Activated CD4-positive, CD25-positive, alpha-beta regulatory T cell treated with anti-CD3 and anti-CD28 coated beads, Interleukin-2, amount 50 U/mL, for 24 hours (primary cell): ENCODE data around the gene ERP44.
"Not testable (repeated sequence)": the region's sequence is repeated elsewhere in the genome, so short reads cannot be mapped to it uniquely, and the experiment has no call there.

Source experiments
- ATAC-seq, 2 donors: fragments of 150-1000 bp; cut with Tn5 transposase; one replicate each; pipeline ENCODE4 v1.10.0; 2021; ENCODE audit warnings: mild to moderate bottlenecking in 1 of 2, moderate library complexity in 1 of 2

The ERP44 gene

GRCh38 chr9:100098887-100099721 lies at the start of gene ERP44, which contains the start of gene INVS:
Gene ERP44, minus strand, starts transcription at chr9:100099000. Its CDS starts 160 bp downstream, at chr9:100098840.
Gene INVS, plus strand, starts transcription at chr9:100099243. Its CDS starts 5,279 bp downstream, at chr9:100104522.
- peak; percentile 99 to 100 for ATAC-seq

- ATAC-seq = not testable (repeated sequence)
These were observed 47.2 kb upstream of the ERP44 start for GRCh38 chr9:100145976-100146375.

GRCh38 chr9:100145167-100145934 lies 46.6 kb upstream of the ERP44 start:
- ATAC-seq = not testable (repeated sequence)

GRCh38 chr9:100141862-100142261 lies 43.1 kb upstream of the ERP44 start:
- not testable (repeated sequence) for ATAC-seq

- not testable (repeated sequence) for ATAC-seq
These were observed 41.5 kb upstream of the ERP44 start for GRCh38 chr9:100140303-100140702.

- ATAC-seq = not testable (repeated sequence)
These were observed 38.0 kb upstream of the ERP44 start for GRCh38 chr9:100136799-100137198.

GRCh38 chr9:100134731-100135130 lies 35.9 kb upstream of the ERP44 start:
- peak; percentile 44 to 51 for ATAC-seq

- no peak for ATAC-seq
These were observed 33.2 kb upstream of the ERP44 start for GRCh38 chr9:100131875-100132430.

- ATAC-seq = no peak
These were observed 32.4 kb upstream of the ERP44 start for GRCh38 chr9:100131216-100131615.

- ATAC-seq = no peak
These were observed 31.0 kb upstream of the ERP44 start for GRCh38 chr9:100129772-100130171.

- ATAC-seq = no peak
These were observed 27.6 kb upstream of the ERP44 start for GRCh38 chr9:100126423-100126822.

GRCh38 chr9:100125910-100126309 lies 27.1 kb upstream of the ERP44 start:
- no peak for ATAC-seq

- no peak for ATAC-seq
These were observed 26.4 kb upstream of the ERP44 start for GRCh38 chr9:100125236-100125635.

GRCh38 chr9:100120286-100120685 lies 21.5 kb upstream of the ERP44 start:
- ATAC-seq = peak; percentile 32 to 73

- ATAC-seq = no peak
These were observed 18.5 kb upstream of the ERP44 start for GRCh38 chr9:100117316-100117715.

- ATAC-seq = no peak
These were observed 14.0 kb upstream of the ERP44 start for GRCh38 chr9:100112677-100113336.

- no peak for ATAC-seq
These were observed 12.4 kb upstream of the ERP44 start for GRCh38 chr9:100111235-100111634.

- ATAC-seq = no peak
These were observed 9.8 kb upstream of the ERP44 start for GRCh38 chr9:100108559-100108958.

GRCh38 chr9:100106616-100107015 lies 7.8 kb upstream of the ERP44 start:
- no peak for ATAC-seq

- peak; percentile 44 to 67 for ATAC-seq
These were observed 7.1 kb upstream of the ERP44 start for GRCh38 chr9:100105861-100106260.

- ATAC-seq = no peak
These were observed 5.5 kb upstream of the ERP44 start for GRCh38 chr9:100104314-100104713.

GRCh38 chr9:100101608-100102007 lies 2.8 kb upstream of the ERP44 start:
- ATAC-seq = no peak
